H1 (cell line): ENCODE data around the gene BEND4. TPM values are rescaled to one million over a fixed set of nuclear protein-coding genes. Genes with fewer than 3 reads are reported as not detected.

Experiments
- CTCF ChIA-PET: fragments of 300-600 bp; sonication (Branson Sonifier 250); formaldehyde crosslinking; loops from one replicate; lab custom pipeline; 2021; ENCODE audit not compliant: partially characterized antibody; lab: Charles Lee
- POLR2A ChIA-PET: fragments of 300-600 bp; sonication (Branson Sonifier 250); formaldehyde crosslinking; loops from one replicate; lab custom pipeline; 2021; ENCODE audit warnings: inconsistent platforms; ENCODE audit not compliant: partially characterized antibody; lab: Charles Lee
- DNase-seq, 2 experiments: peaks; one replicate each; pipeline versions ENCODE4 v3.0.0 to v3.0.0-alpha.2; 2010 to 2022; ENCODE audit warnings: low spot score in 2 of 2, low read depth in 1 of 2, mixed read lengths in 1 of 2
- FAIRE-seq: peaks from 2 replicates; lab custom pipeline; 2011; peaks lifted over from hg19 to GRCh38; lab: Jason Lieb, UNC
- H2AFZ ChIP-seq: 2 replicates; pipeline ENCODE4 v1.8.1; 2012; ENCODE audit warnings: low read length, inconsistent platforms
- H2AK5ac ChIP-seq: 2 replicates; pipeline ENCODE4 v1.6.1; 2013; ENCODE audit warnings: low read depth, low read length
- H2BK120ac ChIP-seq: replicated peaks from 2 replicates; pipeline ENCODE3; 2013; ENCODE audit warnings: low read depth, low read length, inconsistent platforms
- H2BK12ac ChIP-seq: 2 replicates; pipeline ENCODE4 v1.6.1; 2013; ENCODE audit warnings: low read depth, low read length
- H2BK15ac ChIP-seq: 2 replicates; pipeline ENCODE4 v1.6.1; 2013; ENCODE audit warnings: low read length
- H2BK20ac ChIP-seq: 2 replicates; pipeline ENCODE4 v1.6.1; 2013; ENCODE audit warnings: low read length
- H2BK5ac ChIP-seq: 2 replicates; pipeline ENCODE4 v1.6.1; 2013; ENCODE audit warnings: low read depth, low read length
- H3K14ac ChIP-seq: 2 replicates; pipeline ENCODE4 v1.6.1; 2013; ENCODE audit warnings: inconsistent platforms; ENCODE audit not compliant: insufficient read length
- H3K18ac ChIP-seq: 2 replicates; pipeline ENCODE4 v1.6.1; 2013; ENCODE audit warnings: low read length; ENCODE audit errors: extremely low read depth
- H3K23ac ChIP-seq: 2 replicates; pipeline ENCODE4 v1.6.1; 2013; ENCODE audit warnings: inconsistent platforms; ENCODE audit not compliant: insufficient read length
- H3K23me2 ChIP-seq: 2 replicates; pipeline ENCODE4 v1.6.1; 2013; ENCODE audit warnings: low read depth, low read length
- H3K27ac ChIP-seq: 2 replicates; pipeline ENCODE4 v1.6.1; 2011; ENCODE audit warnings: low read depth, low read length, inconsistent platforms
- H3K27me3 ChIP-seq, 4 experiments: replicated peaks in 1 of 4; 1 replicate in 1 of 4; 2 replicates in 3 of 4; pipeline versions ENCODE4 v1.6.1 to v1.8.1; 2011 to 2013; ENCODE audit warnings: low read length in 3 of 4, mild to moderate bottlenecking in 3 of 4, inconsistent platforms in 2 of 4, mixed read lengths in 2 of 4, moderate library complexity in 1 of 4; ENCODE audit not compliant: control insufficient read depth in 3 of 4, insufficient read depth in 3 of 4; ENCODE audit errors: extremely low read depth in 1 of 4
- H3K36me3 ChIP-seq, 4 experiments: 2 replicates each; pipeline versions ENCODE4 v1.6.1 to v1.8.1; 2011 to 2013; ENCODE audit warnings: mild to moderate bottlenecking in 4 of 4, low read length in 3 of 4, moderate library complexity in 2 of 4, control low read depth in 1 of 4, inconsistent platforms in 1 of 4; ENCODE audit not compliant: insufficient read depth in 4 of 4, control insufficient read depth in 2 of 4
- H3K4ac ChIP-seq: replicated peaks from 2 replicates; pipeline ENCODE3; 2013; ENCODE audit warnings: low read length, low read depth, mixed read lengths, inconsistent platforms; ENCODE audit not compliant: insufficient read length
- H3K4me1 ChIP-seq, 4 experiments: replicated peaks in 1 of 4; 1 replicate in 1 of 4; 2 replicates in 3 of 4; pipeline versions ENCODE4 v1.6.1 to v1.8.1; 2011 to 2013; ENCODE audit warnings: low read length in 3 of 4, inconsistent platforms in 2 of 4, mixed read lengths in 1 of 4; ENCODE audit not compliant: insufficient read depth in 4 of 4, control insufficient read depth in 3 of 4
- H3K4me2 ChIP-seq, 2 experiments: 2 replicates each; pipeline versions ENCODE4 v1.6.1 to v1.8.1; 2011 to 2013; ENCODE audit warnings: low read depth in 2 of 2, low read length in 2 of 2, control low read depth in 1 of 2, inconsistent platforms in 1 of 2, mild to moderate bottlenecking in 1 of 2; ENCODE audit not compliant: insufficient read depth in 1 of 2
- H3K4me3 ChIP-seq, 4 experiments: fragments of 200-600, 300-600 bp in 1 of 4; sonication (generic), shearing (Covaris generic), sonication (Bioruptor Twin) in 1 of 4; 2 replicates each; pipeline versions ENCODE4 v1.5.1 to v1.8.1; 2011 to 2016; ENCODE audit warnings: low read length in 4 of 4, low read depth in 3 of 4, control low read depth in 2 of 4, inconsistent platforms in 2 of 4, mild to moderate bottlenecking in 2 of 4, mixed read lengths in 1 of 4, moderate library complexity in 1 of 4; ENCODE audit not compliant: insufficient read depth in 2 of 4; ENCODE audit errors: extremely low read depth in 1 of 4
- H3K56ac ChIP-seq: replicated peaks from 2 replicates; pipeline ENCODE3; 2013; ENCODE audit warnings: low read depth, mild to moderate bottlenecking, mixed read lengths, low read length, inconsistent platforms; ENCODE audit not compliant: insufficient read length
- H3K79me1 ChIP-seq: 2 replicates; pipeline ENCODE4 v1.6.1; 2013; ENCODE audit warnings: low read depth, low read length, control low read depth
- H3K79me2 ChIP-seq, 2 experiments: 2 replicates each; pipeline versions ENCODE4 v1.6.1 to v1.8.1; 2012 to 2013; ENCODE audit warnings: low read length in 2 of 2, mild to moderate bottlenecking in 2 of 2, inconsistent platforms in 1 of 2; ENCODE audit not compliant: insufficient read depth in 2 of 2, control insufficient read depth in 1 of 2
- H3K9ac ChIP-seq, 4 experiments: replicated peaks in 1 of 4; 1 replicate in 1 of 4; 2 replicates in 3 of 4; pipeline versions ENCODE4 v1.6.1 to v1.8.1; 2011 to 2013; ENCODE audit warnings: low read depth in 3 of 4, low read length in 3 of 4, control low read depth in 2 of 4, mild to moderate bottlenecking in 2 of 4, moderate library complexity in 2 of 4, inconsistent platforms in 1 of 4; ENCODE audit errors: extremely low read depth in 1 of 4
- H3K9me3 ChIP-seq, 2 experiments: 2 replicates each; pipeline versions ENCODE4 v1.6.1 to v1.8.1; 2012 to 2013; ENCODE audit warnings: mild to moderate bottlenecking in 2 of 2, moderate library complexity in 2 of 2, control low read depth in 1 of 2, inconsistent platforms in 1 of 2, low read depth in 1 of 2, low read length in 1 of 2, mixed read lengths in 1 of 2; ENCODE audit not compliant: insufficient read depth in 2 of 2
- H4K20me1 ChIP-seq, 2 experiments: replicated peaks in 1 of 2; 2 replicates each; pipeline versions ENCODE3 to v1.8.1; 2011 to 2013; ENCODE audit warnings: inconsistent platforms in 2 of 2, low read length in 2 of 2, mild to moderate bottlenecking in 1 of 2; ENCODE audit not compliant: insufficient read depth in 2 of 2, control insufficient read depth in 1 of 2
- H4K5ac ChIP-seq: 2 replicates; pipeline ENCODE4 v1.6.1; 2013; ENCODE audit warnings: low read length, low read depth, mixed read lengths, inconsistent platforms; ENCODE audit not compliant: insufficient read length
- H4K8ac ChIP-seq: 2 replicates; pipeline ENCODE4 v1.8.0; 2013; ENCODE audit warnings: mild to moderate bottlenecking, moderate library complexity, low read length, inconsistent platforms; ENCODE audit not compliant: insufficient read depth; ENCODE audit errors: extremely low read depth
- H4K91ac ChIP-seq: replicated peaks from 2 replicates; pipeline ENCODE3; 2013; ENCODE audit warnings: low read length, mixed read lengths, inconsistent platforms; ENCODE audit not compliant: insufficient read length
- BACH1 ChIP-seq: IDR thresholded peaks from 2 replicates; pipeline ENCODE4 v1.6.1; 2012; ENCODE audit warnings: low read length, improper control_type of control experiment
- CBX5 ChIP-seq: fragments of 300-800, 300-1000 bp; sonication (generic); IDR thresholded peaks from 2 replicates; pipeline ENCODE4 v1.7.1; 2016; ENCODE audit warnings: antibody characterized with exemption, low read length, low read depth
- HDAC6 ChIP-seq: IDR thresholded peaks from one replicate; pipeline ENCODE4 v1.7.1; 2012; ENCODE audit warnings: low read depth, mild to moderate bottlenecking, inconsistent platforms, low read length, moderate library complexity
- SIN3A ChIP-seq, 2 experiments: IDR thresholded peaks in 1 of 2; conservative IDR thresholded peaks in 1 of 2; 2 replicates each; pipeline ENCODE4 v1.6.1; 2011 to 2012; ENCODE audit warnings: low read length in 2 of 2, improper control_type of control experiment in 1 of 2, low read depth in 1 of 2, mild to moderate bottlenecking in 1 of 2
- SRF ChIP-seq: IDR thresholded peaks from 2 replicates; pipeline ENCODE4 v1.6.1; 2011; ENCODE audit warnings: mild to moderate bottlenecking, low read depth, low read length, moderate library complexity
- TBP ChIP-seq: IDR thresholded peaks from 2 replicates; pipeline ENCODE4 v1.6.1; 2011; ENCODE audit warnings: low read depth, low read length, improper control_type of control experiment
- WGBS, 2 experiments: shearing (Covaris generic) in 1 of 2; methylation state at CpG; one replicate each; pipeline versions ENCODE4 v1.1.6 to v1.1.7; 2013 to 2015; ENCODE audit warnings: low lambda C conversion rate in 2 of 2, mixed read lengths in 2 of 2, inconsistent platforms in 1 of 2, low coverage in 1 of 2, missing lambda C conversion rate in 1 of 2; ENCODE audit not compliant: insufficient replicate concordance in 2 of 2, insufficient coverage in 1 of 2, insufficient read length in 1 of 2; ENCODE audit errors: extremely low coverage in 1 of 2, missing lambda C conversion rate in 1 of 2; 5-methylcytosine and 5-hydroxymethylcytosine counted together
- polyA plus RNA-seq, 7 experiments: library from polyadenylated mRNA; depleted of rRNA in 3 of 7; stranded (reverse) in 5 of 7; unstranded in 2 of 7; fragments of >200 nt in 5 of 7; fragments of 200-250 nt in 2 of 7; gene quantifications; 1 replicate in 5 of 7; 2 replicates in 1 of 7; 4 replicates in 1 of 7; pipeline versions ENCODE4 v1.2.1 to v1.2.3, GENCODE V29; 2011 to 2013; ENCODE audit warnings: missing spikeins in 2 of 7, mixed read lengths in 2 of 7
- total RNA-seq: library from RNA; stranded (reverse); fragmentation: NEBNext Ultra II Directional; extraction: Animal tissue kit (Norgen Biotek cat#: 25700); gene quantifications from 2 replicates; pipeline ENCODE4 v1.2.1, GENCODE V29; 2021
- TF ChIP-seq, protein P1 (sequence below): IDR thresholded peaks from 2 replicates; pipeline ENCODE4 v1.6.1; 2012; ENCODE audit warnings: inconsistent platforms

BEND4 gene
- total and polyA plus RNA-seq, 2 of the 8 experiments (the other 6 are each of a cell fraction or from before 2014, with no cell fraction given) = 12.2 to 45.4 TPM

DNA sequence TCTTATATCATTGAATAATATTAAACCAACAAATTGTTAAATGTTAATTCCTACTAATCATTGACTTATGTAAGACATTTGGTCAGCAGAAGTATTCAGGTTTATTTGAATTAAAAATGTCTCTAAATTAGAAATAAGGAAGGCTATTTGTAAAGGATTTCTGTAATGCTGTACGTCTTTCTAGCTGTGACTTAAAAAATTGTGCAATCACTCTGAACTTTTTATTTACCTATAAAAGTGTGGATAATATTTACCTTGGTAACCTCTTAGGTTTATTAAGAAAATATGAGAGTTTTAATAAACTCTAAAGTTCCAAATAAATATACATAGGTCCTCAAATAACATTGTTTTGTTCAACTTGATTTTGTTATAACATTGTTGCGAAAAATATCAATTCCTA lies 85.2 kb downstream of the BEND4 start:
- Histone ChIP-seq H2BK12ac (no peak overlapping the region), H3K36me3 (peaks cover 0 to 29% (median 5%) of the 10 kb centered on the region in 4 experiments; a peak in 4 of 8 replicates), H3K23me2 (no peaks in the 10 kb centered on the region), H4K5ac (no peak overlapping the region), H2AK5ac (no peak overlapping the region), H4K91ac (no peak overlapping the region), H2AFZ (no peak overlapping the region), H3K14ac (no peak overlapping the region), H2BK5ac (no peak overlapping the region), H3K4me1 (no peaks in the 10 kb centered on the region), H4K8ac (no peak overlapping the region), H3K4me3 (no peak overlapping the region), H3K23ac (no peak overlapping the region), H3K27me3 (no peaks in the 10 kb centered on the region), H3K79me1 (no peaks in the 10 kb centered on the region), H3K4ac (no peak overlapping the region), H2BK20ac (no peak overlapping the region), H3K4me2 (no peak overlapping the region), H3K27ac (no peak overlapping the region), H2BK15ac (no peak overlapping the region), H3K9ac (no peak overlapping the region), H4K20me1 (peaks cover 0 to 1% of the 10 kb centered on the region in 2 experiments), H2BK120ac (no peak overlapping the region), H3K56ac (no peak overlapping the region), H3K18ac (no peak overlapping the region), H3K9me3 (no peaks in the 10 kb centered on the region), H3K79me2 (no peaks in the 10 kb centered on the region)
- POLR2A ChIA-PET = no interaction called here
- no peak for TF ChIP-seq BACH1
- TF ChIP-seq TBP = no peak
- no peak for TF ChIP-seq SRF
- TF ChIP-seq SIN3A (conservative IDR thresholded peaks at IDR 0.05 in 1 of 2, IDR thresholded peaks at IDR 0.05 in 1 of 2; ENCODE audit: low read depth in 1 of 2, low read length in 2 of 2) = no peak
- no peak for TF ChIP-seq CBX5
- TF ChIP-seq, protein P1, sequence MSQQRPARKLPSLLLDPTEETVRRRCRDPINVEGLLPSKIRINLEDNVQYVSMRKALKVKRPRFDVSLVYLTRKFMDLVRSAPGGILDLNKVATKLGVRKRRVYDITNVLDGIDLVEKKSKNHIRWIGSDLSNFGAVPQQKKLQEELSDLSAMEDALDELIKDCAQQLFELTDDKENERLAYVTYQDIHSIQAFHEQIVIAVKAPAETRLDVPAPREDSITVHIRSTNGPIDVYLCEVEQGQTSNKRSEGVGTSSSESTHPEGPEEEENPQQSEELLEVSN = no peak
- TF ChIP-seq HDAC6 = no peak
- DNase-seq (no peak), FAIRE-seq (no peak)
- CTCF ChIA-PET = interaction anchor here (0.6 kb wide), 1 partner anchor 10 kb away, joined by 3 read pairs; no protein-coding TSS in a partner anchor
- 46% methylated on average over 2 of the region's 2 CpGs; no CpG with 5 or more reads in 1 of the 2 experiments for WGBS, 2 experiments
